SKM-1 treated with dmso at 0.1 percent for 144 hours (cell line): ENCODE data around the gene OR5A2.
A peak's percentile ranks its signal among the peaks of the same experiment; 100 is the strongest.
"Not testable (repeated sequence)": the region's sequence is repeated elsewhere in the genome, so short reads cannot be mapped to it uniquely, and the experiment has no call there.

Experiments used
- DNase-seq: peaks from one replicate; lab custom pipeline; 2025; ENCODE audit not compliant: unreplicated experiment; lab: John Stamatoyannopoulos, UW

OR5A2 gene

GRCh38 chr11:59400461-59401261 is 25.6 kb downstream of the OR5A2 start:
- DNase-seq, result no peak

DNA sequence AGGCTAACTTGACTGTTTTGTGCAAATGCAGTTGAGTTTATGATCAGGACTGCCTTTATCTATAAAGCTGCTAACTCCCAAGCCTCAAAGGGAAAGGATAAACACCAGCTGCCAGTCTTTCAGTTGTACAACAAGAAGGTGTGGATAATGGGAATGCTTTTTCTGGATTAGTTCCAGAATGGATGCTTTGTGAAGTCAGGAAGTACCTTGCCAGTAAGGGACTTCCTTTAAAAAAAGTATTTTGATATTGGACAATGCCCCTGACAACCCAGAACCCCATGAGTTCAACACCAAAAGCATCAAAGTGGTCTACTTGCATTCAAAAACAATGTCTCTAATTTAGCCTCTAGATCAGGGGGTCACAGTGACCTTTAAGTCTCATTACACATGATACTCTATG is 32.0 kb downstream of the OR5A2 start:
- no peak for DNase-seq

DNA sequence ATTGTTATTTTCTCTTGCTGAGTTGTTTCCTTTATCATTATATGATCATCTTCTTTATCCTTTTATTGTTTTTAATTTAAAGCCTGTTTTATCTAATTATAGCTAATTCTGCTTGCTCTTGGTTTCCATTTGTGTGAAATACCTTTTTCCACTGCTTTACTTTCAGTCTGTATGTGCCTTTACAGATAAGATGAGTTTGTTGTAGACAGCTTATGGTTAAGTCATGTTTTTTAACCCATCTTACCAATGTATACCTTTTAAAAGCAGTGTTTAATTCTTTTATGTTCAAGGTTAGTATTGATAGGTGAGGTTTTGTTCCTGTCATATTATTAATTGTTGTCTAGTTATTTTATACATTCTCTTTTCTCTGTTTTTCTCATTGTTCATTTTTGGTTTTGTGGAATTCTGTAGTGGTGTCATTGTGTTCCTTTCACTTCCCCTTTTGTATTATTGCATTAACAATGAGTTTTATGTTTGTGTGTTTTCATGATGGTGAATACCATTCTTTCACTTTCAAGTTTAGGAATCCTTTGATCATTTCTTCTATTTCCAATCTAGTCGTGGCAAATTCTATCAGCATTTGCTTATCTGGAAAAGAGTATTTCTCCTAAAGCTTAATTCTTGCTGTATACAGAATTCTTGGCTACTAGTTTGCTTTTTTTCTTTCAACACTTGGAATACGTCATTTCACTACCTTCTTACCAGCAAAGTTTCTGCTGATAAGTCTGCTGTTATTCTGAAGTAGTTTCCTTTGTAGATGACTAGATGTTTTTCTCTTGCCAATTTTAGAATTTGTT is 45.8 kb downstream of the OR5A2 start:
- DNase-seq, result no peak

DNA sequence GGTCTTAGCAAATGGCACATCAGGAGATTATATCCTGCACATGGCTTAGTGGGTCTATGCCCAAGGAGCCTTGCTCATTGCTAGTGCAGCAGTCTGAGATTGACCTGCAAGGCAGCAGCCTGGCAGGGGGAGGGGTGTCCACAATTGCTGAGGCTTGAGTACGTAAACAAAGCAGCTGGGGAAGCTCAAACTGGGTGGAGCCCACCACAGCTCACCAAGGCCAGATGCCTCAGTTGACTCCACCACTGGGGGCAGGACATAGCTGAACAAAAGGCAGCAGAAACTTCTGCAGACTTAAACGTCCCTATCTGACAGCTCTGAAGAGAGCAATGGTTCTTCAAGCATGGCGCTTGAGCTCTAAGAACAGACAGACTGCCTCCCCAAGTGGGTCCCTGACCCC is 53.9 kb downstream of the OR5A2 start:
- DNase-seq, result not testable (repeated sequence)

- peak; percentile 44 for DNase-seq
These were observed 57.8 kb downstream of the OR5A2 start for GRCh38 chr11:59368238-59369022.
